HG03103 (cell line): ENCODE measurements around the gene SOX13.

Source experiments
- ATAC-seq: cut with Tn5 transposase; IDR thresholded peaks from one replicate; pipeline ENCODE4 v1.9.1; 2021; ENCODE audit warnings: low read depth; ENCODE audit not compliant: unreplicated experiment

SOX13 gene

DNA sequence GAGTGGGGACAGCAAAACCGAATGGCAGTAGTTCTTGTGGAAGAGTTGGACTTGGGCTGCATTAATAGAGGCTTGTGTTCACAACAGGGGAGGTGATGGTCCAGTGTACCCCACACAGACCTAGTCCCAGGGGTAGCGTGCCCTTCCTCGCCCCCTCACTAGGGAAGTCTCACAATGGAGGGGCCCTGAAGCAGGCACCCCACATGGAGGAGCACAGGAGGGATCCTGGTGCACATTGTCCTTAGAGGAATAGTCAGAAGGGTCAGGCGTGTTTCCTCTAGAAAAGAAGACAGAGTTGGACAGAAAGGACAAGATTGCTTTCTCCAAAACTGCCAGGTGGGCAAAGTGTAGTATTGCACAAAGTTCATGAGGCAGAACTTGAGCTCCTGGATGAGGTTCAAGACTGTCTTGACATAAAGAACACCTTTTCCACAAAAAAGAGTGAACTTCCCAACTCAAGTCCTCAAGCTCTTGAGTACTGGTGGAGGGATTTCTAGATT is 55.6 kb downstream of the SOX13 start:
- no peak for ATAC-seq

DNA sequence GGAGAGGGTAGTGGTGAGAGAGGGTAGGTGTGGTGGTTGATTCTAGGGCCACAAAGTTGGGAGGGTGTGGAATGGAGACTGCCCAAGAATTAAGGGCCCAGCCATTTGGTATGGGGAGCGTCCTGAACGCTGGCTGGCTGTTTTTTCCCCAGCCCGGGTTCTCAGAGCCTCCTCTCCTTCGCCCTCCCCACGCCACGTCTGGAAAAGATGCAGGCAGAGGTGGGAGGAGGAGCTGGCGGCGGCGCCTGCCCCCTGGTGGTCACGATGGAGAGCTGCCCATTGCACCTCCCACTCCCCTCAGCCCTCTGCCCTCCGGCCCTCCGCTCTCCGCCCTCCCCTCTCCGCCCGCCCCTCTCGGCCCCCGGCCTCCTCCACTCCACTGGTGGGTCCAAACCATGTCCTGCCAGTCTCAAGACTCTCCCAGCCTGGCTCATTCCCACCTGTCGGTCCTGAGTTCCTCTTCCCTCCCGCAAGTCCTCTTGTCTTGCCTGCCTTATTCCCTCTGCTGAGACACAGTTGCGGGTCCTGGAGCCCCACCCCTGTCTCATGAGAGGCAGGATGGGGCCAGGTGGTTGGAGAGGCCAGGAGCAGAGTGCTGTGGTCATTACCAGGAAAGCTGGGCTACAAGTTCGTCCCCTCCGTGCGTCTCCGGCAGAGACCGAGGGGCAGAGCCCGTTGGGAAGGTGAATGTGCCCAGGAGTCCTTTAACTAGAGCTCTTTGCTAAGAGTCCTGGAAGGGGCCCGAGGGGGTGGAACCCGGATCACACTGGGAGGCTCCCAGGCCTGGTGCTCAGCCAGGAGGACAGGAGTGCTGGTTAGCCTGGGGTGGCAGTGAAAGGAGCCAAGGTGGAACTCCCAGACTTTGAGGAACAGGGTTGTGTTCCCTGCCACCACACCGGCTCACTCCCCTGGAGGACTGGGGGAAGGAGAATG is 56.3 kb downstream of the SOX13 start:
- no peak for ATAC-seq

DNA sequence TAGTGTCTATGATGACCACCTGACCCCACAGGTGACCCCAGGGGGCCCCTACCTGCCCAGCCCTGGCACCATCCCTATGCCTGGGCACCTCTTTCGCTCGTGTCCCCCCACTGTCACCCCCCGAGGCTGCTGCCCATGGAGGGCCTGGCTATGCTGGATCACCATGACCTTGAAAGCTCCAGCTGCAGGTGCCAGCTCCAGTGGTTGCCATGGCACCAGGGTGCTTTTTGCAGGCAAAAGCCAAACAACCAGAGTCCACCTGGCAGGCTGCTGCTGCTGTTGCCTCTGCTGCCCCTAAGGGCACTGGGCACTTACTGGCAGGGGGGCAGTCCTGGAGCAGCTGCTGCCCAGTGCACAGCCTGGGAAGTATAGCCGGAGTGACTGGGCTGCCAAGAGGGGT is 57.3 kb downstream of the SOX13 start:
- ATAC-seq = no peak

DNA sequence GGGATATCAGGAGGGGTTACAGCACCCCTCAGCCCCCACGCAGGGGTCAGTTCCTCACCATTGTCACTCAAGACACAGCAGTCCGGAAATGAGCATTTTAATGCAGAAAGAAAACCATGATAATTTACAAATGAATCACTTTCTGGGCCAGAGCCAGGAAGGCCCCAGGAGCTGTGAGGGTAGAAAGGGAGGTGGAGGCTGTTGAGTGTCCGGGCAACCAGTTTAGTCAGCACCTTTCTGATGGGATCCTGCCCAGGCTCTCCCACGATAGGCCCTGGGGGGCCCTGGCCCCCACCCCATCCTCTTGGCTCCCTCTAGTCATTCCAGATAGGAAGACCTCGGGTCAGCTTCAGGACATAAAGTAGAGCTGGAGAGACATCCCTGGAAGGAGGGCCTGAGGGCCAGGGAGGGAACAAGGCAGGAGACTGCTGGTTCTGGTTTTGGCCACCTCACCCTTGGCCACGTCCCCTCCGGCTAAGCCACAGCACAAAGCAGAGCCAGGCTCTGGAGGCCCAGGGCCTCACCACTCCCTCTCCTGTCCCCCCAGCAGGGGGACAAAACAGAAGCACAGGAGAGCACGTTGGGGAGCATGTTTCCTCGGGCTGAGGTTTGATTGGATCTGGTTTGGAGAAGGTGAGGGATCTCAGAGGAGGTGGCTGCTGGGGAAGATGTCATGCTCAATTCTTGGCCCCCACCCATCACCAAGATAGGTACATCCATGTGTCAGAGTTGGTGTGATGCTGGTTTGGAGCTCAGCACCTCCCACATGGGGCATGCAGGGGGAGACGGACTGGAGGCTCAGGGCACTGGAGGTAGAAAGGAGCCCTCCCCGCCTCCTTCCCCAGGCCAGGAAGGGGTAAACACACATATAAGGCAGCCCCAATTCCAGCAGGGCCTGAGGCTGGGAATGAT is 58.3 kb downstream of the SOX13 start:
- no peak for ATAC-seq

DNA sequence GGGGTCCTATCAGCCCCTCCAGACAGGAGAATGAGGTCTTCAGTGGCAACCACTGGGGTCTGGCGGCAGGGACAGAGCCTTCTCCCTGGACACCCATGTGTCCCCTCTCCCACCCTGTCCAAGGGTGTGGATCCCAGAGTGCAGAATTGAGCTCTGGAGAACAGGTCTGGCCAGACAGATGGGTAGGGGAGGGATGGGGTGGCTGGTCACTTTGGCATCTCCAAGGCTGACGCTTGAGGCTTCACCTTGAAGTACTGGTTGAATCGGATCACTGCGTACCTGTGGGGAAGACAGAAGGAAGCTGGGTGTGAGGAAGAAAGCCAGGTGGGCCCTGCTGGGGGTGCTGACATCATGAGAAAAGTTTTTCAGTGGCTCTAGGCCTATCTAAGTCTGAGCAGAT is 59.1 kb downstream of the SOX13 start:
- ATAC-seq = no peak

DNA sequence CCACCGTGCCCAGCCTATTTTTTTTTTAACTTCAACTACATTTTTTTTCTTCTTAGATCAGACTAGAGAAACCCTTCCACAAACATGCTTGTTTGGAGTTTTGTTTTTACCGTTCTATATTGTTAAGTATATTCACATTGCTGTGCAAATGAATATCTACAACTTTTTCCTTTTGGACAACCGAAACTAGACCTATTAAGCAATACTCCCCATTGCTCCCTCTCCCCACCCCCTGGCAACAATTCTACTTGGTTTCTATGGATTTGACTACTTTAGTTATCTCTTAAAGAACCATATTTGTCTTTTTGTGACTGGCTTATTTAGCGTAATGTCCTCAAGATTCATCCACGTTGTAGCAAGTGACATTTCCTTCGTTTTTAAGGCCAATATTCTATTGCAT is 59.8 kb downstream of the SOX13 start:
- ATAC-seq = no peak

DNA sequence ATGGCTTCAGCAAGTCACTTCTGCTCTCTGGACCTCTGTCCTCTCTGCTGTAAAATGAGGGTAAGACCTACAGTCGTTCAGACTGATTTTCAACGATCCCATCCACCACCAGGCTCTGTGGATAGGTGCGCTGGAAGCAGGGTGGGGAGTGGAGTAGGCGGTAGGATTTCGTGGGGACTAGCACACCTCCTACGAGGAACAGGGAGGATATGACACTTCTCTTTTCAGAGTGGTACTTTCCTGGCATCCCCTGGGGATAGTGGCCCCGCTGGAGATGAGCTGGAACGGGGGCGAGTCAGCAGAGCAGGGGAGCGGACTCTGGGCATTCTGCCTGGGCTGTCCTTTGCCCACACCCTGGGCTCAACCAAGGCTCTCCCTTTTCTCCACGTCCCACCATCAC is 61.2 kb downstream of the SOX13 start:
- no peak for ATAC-seq

DNA sequence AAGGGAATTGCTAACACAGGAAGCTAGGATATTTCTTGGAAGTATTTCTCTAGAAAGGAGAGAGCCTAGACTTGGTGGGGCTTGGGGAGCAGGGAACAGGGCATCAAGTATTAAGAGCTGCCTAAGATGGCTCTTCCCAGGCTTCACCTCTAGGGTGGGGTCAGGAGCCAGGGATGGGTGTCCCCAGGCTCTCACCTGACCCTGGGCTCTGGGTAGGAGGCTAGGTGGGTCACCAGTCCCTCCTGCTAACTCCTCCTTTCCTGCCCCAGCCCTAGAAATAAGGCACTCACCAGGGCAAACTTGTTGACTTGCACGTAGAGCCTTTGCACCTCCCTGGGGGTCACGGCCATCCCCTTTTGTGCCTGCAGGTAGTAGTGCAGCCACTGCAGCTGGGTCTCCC is 63.9 kb downstream of the SOX13 start:
- no peak for ATAC-seq

DNA sequence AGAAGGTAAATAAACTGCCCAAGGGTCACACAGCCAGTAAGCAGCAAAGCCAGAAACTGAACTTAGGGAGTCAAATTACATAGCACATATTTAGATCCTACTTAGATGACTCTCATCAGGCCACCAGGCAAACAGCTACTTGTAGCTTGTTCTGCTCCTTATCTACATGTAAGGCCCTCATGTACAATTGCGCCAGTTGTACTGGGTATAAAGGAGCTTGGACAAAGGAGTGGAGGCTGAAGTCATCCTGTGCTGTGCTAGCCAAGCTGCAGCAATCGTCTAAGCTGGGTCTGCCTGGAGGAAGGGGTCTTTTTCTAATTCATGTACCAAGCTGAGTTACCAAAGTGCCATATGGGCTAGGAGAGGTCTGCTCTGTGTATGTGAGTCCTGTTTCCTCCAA is 66.2 kb downstream of the SOX13 start:
- ATAC-seq = no peak

DNA sequence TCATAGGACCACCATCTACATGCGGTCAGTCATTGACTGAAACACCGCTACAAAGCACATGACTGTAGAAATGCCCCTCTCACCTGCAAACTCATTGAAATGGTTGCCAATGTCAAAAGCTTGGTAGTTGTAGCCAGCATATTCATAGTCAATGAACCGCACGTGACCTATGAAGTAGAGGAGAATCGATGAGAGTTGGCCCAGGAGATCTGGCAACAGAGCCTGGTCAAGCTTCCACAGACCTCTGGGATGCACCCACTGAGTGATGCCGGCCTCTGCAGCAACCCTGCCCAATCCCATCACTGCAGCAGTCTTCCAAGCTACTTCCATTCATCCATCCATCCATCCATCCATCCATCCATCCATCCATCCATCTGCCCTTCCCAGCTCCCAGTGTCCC is 67.0 kb downstream of the SOX13 start:
- no peak for ATAC-seq

DNA sequence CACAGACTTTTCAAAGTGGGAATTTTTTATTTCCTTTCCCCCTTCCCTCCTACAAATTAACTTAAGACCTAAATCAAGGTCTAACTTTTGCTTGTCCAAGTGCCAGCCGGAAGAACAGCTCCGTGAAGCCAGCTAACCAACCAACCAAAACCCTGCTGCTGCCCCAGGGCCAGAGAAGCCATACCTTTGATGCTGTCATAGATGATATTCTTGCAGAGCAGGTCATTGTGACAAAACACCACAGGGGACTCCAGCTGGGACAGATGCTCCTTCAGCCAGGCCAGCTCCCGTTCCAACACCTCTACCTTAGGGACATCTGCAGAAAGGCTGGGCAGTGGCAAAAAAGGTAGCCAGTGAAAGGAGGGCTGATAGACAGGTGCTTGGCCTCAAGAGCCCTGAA is 68.2 kb downstream of the SOX13 start:
- ATAC-seq = no peak

DNA sequence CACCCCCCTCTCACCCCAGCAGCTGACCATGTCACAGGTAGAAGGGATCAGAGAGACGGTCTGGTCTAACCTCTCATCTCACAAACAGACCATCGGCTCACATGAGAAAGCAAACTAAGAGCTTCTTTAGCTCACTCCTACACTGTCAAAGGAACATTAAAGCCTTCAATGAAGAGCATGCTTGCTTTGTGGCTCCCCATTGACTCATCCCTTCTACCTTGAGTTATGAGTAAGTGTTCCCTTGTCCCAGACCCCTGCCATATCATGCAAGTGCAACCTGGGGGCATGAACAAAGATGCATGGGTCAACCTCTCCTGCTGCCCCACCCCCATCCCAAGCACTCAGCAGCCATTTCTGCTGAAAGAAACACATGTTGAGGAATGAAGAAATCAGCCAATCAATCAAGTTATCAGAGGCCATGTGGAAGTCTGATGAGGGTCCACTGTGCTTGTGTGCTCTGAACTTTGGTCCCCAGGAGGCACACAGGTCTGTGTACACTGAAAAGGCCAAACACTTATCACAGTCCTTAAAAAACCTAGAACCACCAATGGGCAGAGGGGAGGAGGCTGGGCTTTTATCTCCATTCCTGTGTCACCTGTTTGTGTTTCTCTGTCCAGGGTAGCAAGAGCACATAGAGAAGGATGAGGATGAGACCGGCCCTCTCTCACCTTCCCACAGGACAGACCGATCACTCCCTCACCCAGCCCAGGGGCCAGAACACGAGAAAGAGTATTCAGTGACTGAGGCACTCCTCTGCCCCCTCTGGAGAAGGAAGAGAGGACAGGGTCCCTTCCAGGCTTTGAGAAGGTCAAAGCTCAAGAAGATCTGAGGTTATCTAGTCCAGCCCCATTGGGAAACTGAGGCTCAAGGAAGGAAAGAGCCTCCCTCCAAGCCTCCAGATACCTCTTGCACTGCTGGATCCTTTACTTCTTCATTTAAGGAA is 69.4 kb downstream of the SOX13 start:
- ATAC-seq = no peak

DNA sequence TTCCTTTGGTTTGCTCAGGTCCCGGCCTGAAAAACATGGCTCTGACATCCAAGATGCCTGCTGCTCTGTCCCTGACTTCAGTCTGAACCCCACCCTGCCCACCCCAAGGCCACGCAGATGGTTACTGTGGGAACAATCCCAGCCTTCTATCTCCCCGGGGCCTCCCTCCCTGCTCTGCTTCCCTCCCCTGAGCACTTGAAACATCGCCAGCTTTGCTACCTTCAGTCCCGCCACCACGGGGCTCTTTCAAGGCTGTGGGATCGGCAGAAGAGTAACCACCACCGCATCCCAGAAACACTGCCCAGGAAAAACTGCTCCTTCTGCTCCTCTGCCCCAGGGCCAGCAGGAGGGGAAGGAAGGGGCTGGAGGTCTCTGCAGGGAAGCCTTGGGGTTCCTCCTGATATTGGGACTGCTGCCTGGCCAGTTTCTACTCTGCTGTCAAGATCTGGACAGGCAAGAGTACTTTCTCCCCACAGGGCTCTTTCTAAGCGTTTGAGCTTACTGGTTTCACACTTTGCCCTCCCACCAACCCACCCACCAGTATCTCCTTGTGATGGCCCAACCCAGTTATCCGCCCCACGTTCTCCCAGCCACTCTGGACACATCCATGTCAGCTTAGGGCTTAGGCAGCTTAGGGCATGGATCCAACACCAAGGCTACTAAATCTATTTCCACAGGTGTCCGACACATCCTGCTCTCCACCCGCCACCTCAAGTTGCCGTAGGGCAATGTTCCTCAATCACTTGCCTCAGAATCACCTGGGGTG is 70.5 kb downstream of the SOX13 start:
- ATAC-seq = no peak

DNA sequence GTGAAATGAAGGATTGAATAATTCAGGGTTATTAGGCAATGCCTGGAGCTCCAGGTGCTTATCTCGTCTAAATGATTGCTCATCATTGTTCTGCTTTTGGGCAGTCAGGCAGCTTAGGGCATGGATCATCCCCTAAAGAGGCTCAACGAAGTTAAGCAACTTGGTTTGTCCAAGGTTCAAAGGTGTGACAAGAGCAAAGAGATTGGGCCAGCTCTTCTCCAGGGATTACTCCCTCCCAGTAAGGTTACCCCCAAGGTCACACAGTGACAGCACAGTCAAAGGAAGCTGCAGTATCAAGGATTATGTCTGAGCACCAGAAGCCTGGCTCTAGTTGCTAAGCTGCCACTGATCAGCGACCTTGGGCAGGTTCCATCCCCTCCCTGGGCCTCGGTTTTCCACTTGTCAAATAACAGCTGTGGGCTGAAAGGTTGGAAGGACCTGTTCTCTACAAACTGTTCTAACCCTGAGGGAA is 72.2 kb downstream of the SOX13 start:
- ATAC-seq = no peak

DNA sequence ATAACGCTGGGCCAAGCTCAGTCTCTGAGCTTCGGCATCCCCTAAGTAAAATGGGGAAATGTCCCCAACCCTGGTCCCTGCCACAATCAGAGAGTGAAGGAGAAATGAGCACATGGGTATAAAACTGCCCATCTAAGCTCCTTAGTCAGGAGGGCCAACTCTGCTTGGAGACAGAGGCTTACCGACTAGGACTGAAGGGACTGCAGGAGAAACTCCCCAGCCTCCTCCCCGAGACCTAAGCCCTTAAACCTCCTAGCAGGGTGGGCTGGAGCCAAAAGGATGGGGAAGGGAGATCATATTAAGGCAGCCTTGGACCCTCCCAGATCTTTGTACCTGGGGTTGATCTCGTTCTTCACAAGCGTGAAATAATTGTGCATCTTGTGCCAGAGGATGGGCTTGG is 73.4 kb downstream of the SOX13 start:
- no peak for ATAC-seq

DNA sequence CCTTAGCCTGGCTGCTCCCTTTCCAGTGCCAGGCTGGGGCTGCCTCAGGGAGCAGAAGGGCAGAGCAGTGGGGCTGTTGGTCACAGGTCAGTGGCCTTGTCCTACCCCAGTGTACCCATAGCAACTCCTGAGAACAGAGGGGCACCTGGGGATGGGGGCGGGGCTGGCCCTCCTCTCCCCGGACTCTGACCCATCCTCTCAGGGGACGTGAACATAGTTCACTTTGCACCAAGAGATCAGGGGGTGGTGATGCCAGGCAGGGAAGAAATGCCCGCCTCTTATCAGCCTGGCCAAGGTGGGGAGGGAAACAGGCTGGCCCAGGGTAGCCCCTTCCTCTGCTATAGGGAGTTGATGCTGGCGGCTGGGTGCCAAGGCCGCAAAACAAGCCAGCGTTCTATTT is 74.0 kb downstream of the SOX13 start:
- ATAC-seq = no peak

DNA sequence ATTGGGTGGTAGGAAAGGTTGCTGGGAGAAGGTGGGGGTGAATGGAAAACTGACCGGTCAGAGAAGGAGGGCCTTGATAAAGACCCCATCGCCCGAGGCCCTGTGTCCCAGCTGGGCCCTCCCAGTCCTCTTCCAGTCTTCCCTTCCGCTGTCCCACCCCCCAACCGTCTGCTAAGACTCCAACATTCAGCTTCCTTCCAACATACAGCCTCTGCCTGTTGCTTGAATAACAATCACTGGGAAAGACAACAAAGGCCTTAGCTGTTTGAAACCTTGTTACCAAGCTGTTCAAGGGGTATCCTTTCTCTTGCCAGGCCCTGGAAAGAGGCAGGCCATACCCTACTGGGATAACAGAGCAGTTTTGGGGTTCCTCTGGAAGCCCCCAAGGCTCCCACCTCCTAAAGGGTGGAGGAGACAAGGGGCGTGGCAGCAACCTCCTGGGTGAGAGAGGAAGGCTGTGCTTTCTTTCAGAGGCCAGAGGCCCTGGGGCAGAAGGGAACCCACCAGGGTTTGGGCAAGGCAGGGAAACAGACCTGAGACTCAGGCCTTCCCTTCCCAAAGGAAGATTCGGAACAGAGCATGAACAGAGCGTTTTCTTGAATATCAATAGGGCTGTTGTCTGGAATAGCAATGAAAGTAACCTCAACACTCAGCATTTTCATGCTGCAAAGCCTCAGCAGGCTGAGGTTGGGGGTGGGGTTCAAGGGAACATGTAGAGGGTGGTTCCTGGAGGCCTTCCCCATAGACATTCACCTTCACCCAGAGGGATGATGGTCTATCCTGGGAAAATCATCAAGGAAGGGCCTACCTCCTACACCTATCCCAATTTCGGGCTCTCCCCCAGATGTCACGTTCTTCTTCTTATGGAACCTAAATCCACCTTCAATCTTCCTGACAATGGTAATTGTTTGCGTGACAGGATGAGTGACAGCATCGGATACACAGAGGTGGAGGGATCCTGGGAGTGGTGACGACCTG is 74.8 kb downstream of the SOX13 start:
- no peak for ATAC-seq

DNA sequence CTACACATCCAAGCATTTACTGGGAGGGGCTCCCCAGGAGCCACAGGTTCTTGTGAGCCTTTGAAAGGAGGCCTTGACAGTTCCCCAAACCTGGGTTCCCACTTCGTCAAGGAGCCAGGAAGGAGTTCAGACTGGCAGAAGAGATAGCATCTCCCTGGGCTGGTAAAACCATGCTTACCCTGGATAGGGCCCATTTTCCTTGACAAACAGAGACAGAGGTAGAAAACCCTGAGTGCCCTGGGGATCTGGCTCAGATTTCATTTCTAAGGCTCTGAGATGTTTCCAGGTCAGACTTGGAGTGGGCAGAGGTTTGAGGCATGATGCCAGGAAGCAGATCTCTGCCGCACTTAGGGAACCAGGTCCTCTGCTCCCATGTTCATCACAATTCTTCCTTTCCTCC is 76.2 kb downstream of the SOX13 start:
- no peak for ATAC-seq
